ENCODE results near the gene FGGY.

DNA sequence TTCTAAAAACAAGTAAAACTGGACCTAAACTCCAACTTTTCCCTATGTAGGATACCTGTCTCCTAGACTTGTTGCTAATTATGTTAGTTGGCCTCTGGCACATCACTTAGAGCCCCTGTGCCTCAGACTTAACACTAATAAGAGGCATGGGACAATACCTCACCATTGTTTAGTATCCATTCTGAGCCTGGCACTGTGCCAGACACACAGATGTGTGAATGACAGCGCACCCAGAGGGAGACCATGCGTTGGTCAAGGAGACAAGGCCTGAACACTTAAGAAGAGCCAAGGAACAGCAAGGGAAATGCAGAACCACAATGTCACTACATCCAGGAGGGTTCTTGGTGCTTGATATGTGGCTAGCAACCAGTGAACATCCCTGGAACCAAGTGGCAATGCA is 189.1 kb downstream of the FGGY start:
- TF ChIP-seq, protein P1, sequence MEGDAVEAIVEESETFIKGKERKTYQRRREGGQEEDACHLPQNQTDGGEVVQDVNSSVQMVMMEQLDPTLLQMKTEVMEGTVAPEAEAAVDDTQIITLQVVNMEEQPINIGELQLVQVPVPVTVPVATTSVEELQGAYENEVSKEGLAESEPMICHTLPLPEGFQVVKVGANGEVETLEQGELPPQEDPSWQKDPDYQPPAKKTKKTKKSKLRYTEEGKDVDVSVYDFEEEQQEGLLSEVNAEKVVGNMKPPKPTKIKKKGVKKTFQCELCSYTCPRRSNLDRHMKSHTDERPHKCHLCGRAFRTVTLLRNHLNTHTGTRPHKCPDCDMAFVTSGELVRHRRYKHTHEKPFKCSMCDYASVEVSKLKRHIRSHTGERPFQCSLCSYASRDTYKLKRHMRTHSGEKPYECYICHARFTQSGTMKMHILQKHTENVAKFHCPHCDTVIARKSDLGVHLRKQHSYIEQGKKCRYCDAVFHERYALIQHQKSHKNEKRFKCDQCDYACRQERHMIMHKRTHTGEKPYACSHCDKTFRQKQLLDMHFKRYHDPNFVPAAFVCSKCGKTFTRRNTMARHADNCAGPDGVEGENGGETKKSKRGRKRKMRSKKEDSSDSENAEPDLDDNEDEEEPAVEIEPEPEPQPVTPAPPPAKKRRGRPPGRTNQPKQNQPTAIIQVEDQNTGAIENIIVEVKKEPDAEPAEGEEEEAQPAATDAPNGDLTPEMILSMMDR (IDR thresholded peaks at IDR 0.05), result no peak
- no peak for TF ChIP-seq POLR2A (IDR thresholded peaks at IDR 0.05)
